OCI-LY1 (cell line): Measurements from ENCODE around the gene IL1RAPL2.

Source experiments
- H2AFZ ChIP-seq: fragments of 200-600 bp; sonication (generic), shearing (Covaris generic); 2 replicates; pipeline ENCODE4 v1.6.0; 2014; ENCODE audit warnings: antibody characterized with exemption, mild to moderate bottlenecking, low read length
- H3F3A ChIP-seq: fragments of 200-600 bp; sonication (generic), shearing (Covaris generic); 2 replicates; pipeline ENCODE4 v1.6.0; 2014; ENCODE audit warnings: mild to moderate bottlenecking, antibody characterized with exemption, low read length, moderate library complexity; ENCODE audit not compliant: insufficient read depth
- H3K27ac ChIP-seq: fragments of 200-600 bp; sonication (generic); 2 replicates; pipeline ENCODE4 v1.5.1; 2014; ENCODE audit warnings: low read length, mixed run types, mild to moderate bottlenecking, low read depth; ENCODE audit not compliant: poor library complexity, severe bottlenecking
- H3K27me3 ChIP-seq: fragments of 200-600 bp; sonication (generic); 2 replicates; pipeline ENCODE4 v1.6.0; 2014; ENCODE audit warnings: antibody characterized with exemption, mild to moderate bottlenecking, low read length, moderate library complexity; ENCODE audit not compliant: insufficient read depth
- H3K36me3 ChIP-seq: fragments of 200-600 bp; sonication (generic); 2 replicates; pipeline ENCODE4 v1.6.1; 2014; ENCODE audit warnings: mild to moderate bottlenecking, antibody characterized with exemption, low read length, moderate library complexity, mixed read lengths; ENCODE audit not compliant: insufficient read depth
- H3K4me1 ChIP-seq: fragments of 200-600 bp; sonication (generic); 2 replicates; pipeline ENCODE4 v1.5.1; 2014; ENCODE audit warnings: mild to moderate bottlenecking, low read length, moderate library complexity; ENCODE audit not compliant: insufficient read depth, severe bottlenecking
- H3K4me2 ChIP-seq: fragments of 200-600 bp; sonication (generic), shearing (Covaris generic); 2 replicates; pipeline ENCODE4 v1.6.1; 2014; ENCODE audit warnings: low read length
- H3K4me3 ChIP-seq: fragments of 200-600 bp; sonication (generic); 2 replicates; pipeline ENCODE4 v1.5.1; 2014; ENCODE audit warnings: low read length, low read depth, mild to moderate bottlenecking, mixed read lengths; ENCODE audit not compliant: poor library complexity, severe bottlenecking
- H3K79me2 ChIP-seq: fragments of 200-600 bp; shearing (Covaris generic); 2 replicates; pipeline ENCODE4 v1.6.1; 2016; ENCODE audit warnings: mixed run types, low read length, mixed read lengths; ENCODE audit not compliant: insufficient read depth
- H3K9ac ChIP-seq: fragments of 200-600 bp; sonication (generic), shearing (Covaris generic); 2 replicates; pipeline ENCODE4 v1.6.1; 2014; ENCODE audit warnings: mild to moderate bottlenecking, low read length, mixed read lengths
- H3K9me2 ChIP-seq: fragments of 200-600 bp; sonication (generic), shearing (Covaris generic); 2 replicates; pipeline ENCODE4 v1.6.1; 2014; ENCODE audit warnings: low read depth, mild to moderate bottlenecking, low read length, mixed read lengths
- H3K9me3 ChIP-seq: fragments of 200-600 bp; shearing (Covaris generic); 2 replicates; pipeline ENCODE4 v1.6.1; 2014; ENCODE audit warnings: low read length, mixed read lengths
- H4K20me1 ChIP-seq: fragments of 200-600 bp; sonication (generic), shearing (Covaris generic); 2 replicates; pipeline ENCODE4 v1.6.0; 2016; ENCODE audit warnings: mild to moderate bottlenecking, low read length; ENCODE audit not compliant: insufficient read depth
- CTCF ChIP-seq: fragments of 200-600 bp; sonication (generic), shearing (Covaris generic); IDR thresholded peaks from 2 replicates; pipeline ENCODE4 v1.5.1; 2017; ENCODE audit warnings: mild to moderate bottlenecking, antibody characterized with exemption, low read length, moderate library complexity, mixed read lengths
- EZH2 ChIP-seq: fragments of 200-600 bp; sonication (generic), shearing (Covaris generic); IDR thresholded peaks from 2 replicates; pipeline ENCODE4 v1.8.0; 2017; ENCODE audit warnings: borderline replicate concordance, mixed run types, mild to moderate bottlenecking, antibody characterized with exemption, low read length, moderate library complexity, mixed read lengths

The IL1RAPL2 gene

GRCh38 chrX:104922206-104922621 is 356.2 kb downstream of the IL1RAPL2 start:
- H3K9me2 ChIP-seq: no peaks in the 10 kb centered on the region
- H2AFZ ChIP-seq: no peak overlapping the region
- no peaks in the 10 kb centered on the region for H3K36me3 ChIP-seq
- no peaks in the 10 kb centered on the region for H3F3A ChIP-seq
- H3K27ac ChIP-seq: no peak overlapping the region
- H3K4me1 ChIP-seq: no peaks in the 10 kb centered on the region
- no peaks in the 10 kb centered on the region for H3K27me3 ChIP-seq
- peak; percentile 89 for TF ChIP-seq CTCF
- no peak for TF ChIP-seq EZH2
- H3K9me3 ChIP-seq: no peaks in the 10 kb centered on the region
- no peak overlapping the region for H3K4me2 ChIP-seq
- no peak overlapping the region for H3K4me3 ChIP-seq
- no peaks in the 10 kb centered on the region for H4K20me1 ChIP-seq
- no peak overlapping the region for H3K9ac ChIP-seq
- no peaks in the 10 kb centered on the region for H3K79me2 ChIP-seq

GRCh38 chrX:104929324-104929723 is 363.3 kb downstream of the IL1RAPL2 start:
- Histone ChIP-seq H3K27me3 (no peaks in the 10 kb centered on the region), H3F3A (no peaks in the 10 kb centered on the region), H2AFZ (no peak overlapping the region), H4K20me1 (no peaks in the 10 kb centered on the region), H3K9me2 (no peaks in the 10 kb centered on the region), H3K9ac (no peak overlapping the region), H3K4me3 (no peak overlapping the region), H3K4me2 (no peak overlapping the region), H3K36me3 (no peaks in the 10 kb centered on the region), H3K4me1 (no peaks in the 10 kb centered on the region), H3K79me2 (no peaks in the 10 kb centered on the region), H3K9me3 (no peaks in the 10 kb centered on the region), H3K27ac (no peak overlapping the region)
- no peak for TF ChIP-seq EZH2
- no peak for TF ChIP-seq CTCF

DNA sequence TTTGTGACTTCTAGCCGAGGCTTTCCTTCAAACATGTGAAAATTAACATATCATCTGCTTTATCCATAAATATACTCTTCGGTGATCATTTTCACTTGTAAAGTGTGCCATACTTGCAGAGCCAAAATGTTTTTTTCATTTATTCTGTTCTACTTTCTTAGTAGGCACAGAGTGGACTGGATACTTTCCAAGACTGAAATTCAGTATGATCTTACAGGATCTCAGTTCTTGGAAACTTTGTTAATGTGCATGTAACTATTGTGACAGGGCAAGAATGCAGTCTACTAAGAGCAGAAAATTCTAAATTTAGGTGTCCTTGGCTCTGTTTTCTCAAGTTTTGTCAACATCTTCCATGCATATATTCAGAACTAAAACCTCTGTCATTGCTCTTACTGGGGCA is 369.6 kb downstream of the IL1RAPL2 start:
- Histone ChIP-seq H3K9ac (no peak overlapping the region), H3K27me3 (no peaks in the 10 kb centered on the region), H3K4me3 (no peak overlapping the region), H3K4me1 (no peaks in the 10 kb centered on the region), H3K9me2 (no peaks in the 10 kb centered on the region), H2AFZ (no peak overlapping the region), H4K20me1 (no peaks in the 10 kb centered on the region), H3K79me2 (no peaks in the 10 kb centered on the region), H3K27ac (no peak overlapping the region), H3K36me3 (no peaks in the 10 kb centered on the region), H3K4me2 (no peak overlapping the region), H3K9me3 (no peaks in the 10 kb centered on the region), H3F3A (no peaks in the 10 kb centered on the region)
- no peak for TF ChIP-seq CTCF
- no peak for TF ChIP-seq EZH2
